ENCODE results near the gene AMDHD1.
A peak's percentile ranks its signal among the peaks of the same experiment; 100 is the strongest.

AMDHD1 gene

DNA sequence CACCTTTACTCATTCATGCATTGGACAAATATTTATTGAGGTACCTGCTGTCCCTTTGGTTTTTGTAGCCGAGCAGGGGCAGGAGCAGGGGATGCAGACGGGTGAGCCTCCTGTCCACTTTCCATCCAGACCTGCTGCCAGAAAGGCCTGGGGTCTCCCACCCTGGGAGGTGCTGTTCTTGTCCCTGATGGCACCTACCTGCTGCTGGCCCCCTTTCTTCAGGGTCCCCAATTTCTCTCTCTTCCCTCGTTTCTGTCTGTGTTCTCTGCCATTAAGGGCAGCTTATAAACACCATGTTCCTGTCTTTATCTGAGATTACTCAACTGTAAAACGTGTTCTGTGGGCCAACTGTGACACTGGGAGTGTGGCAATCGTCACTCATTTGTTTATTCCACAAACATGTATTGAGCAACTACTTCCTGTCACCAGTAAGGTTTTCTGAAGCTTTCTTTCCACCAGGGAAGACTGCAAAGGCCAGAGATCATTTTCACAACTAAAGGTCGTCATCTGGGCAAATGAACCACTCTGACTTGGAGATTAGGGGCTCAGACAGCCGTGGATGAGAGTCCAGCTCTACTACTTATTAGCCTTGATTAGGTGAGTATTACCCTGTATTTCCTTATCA lies 53.0 kb downstream of the AMDHD1 start, which contains the start of gene HAL:
TSS of gene HAL (minus strand) at position 311 of the 625 bp plus-strand sequence. CDS start 434 bp downstream, outside the sequence.
- DNase-seq (ENCODE audit: low read depth in 2 of 2) = no peak

GRCh38 chr12:95997276-95997675 lies 54.1 kb downstream of the AMDHD1 start:
- no peak for DNase-seq (ENCODE audit: low read depth in 2 of 2)

GRCh38 chr12:95997911-95998510 lies 54.9 kb downstream of the AMDHD1 start:
- no peak for DNase-seq (ENCODE audit: low read depth in 2 of 2)

- DNase-seq (ENCODE audit: low read depth in 2 of 2) = peak in 1 of 2 donors; percentile 7
Observed at GRCh38 chr12:95998611-95999286, 55.6 kb downstream of the AMDHD1 start.

GRCh38 chr12:95999484-95999883 lies 56.4 kb downstream of the AMDHD1 start:
- DNase-seq (ENCODE audit: low read depth in 2 of 2) = no peak

DNA sequence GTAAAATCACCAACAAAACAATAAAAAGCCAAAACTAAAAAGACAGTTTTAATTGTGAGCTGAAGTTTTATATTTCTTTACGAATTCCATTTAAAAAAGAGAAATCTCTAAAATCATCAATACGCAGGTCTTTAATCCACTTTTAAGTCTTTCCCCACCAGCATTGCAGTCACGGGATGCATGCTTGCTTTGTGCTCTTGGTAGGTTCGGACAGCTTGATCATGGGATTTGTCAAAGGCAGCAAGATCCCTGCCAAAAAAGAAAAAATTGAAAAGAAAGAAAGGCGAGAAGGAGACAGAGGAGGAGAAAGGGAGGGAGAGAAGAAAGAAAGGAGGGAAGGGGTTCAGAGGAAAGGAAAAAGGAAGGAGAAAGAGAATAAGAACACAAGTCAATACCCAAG lies 57.7 kb downstream of the AMDHD1 start:
- DNase-seq (ENCODE audit: low read depth in 2 of 2) = no peak

- no peak for DNase-seq (ENCODE audit: low read depth in 2 of 2)
Observed at GRCh38 chr12:96006727-96007126, 63.6 kb downstream of the AMDHD1 start.

- no peak for DNase-seq (ENCODE audit: low read depth in 2 of 2)
Observed at GRCh38 chr12:96007729-96008128, 64.6 kb downstream of the AMDHD1 start.

- no peak for DNase-seq (ENCODE audit: low read depth in 2 of 2)
Observed at GRCh38 chr12:96014943-96015599, 71.9 kb downstream of the AMDHD1 start.

GRCh38 chr12:96015672-96016071 lies 72.5 kb downstream of the AMDHD1 start:
- DNase-seq (ENCODE audit: low read depth in 2 of 2) = no peak

Data from stimulated activated CD8-positive, alpha-beta memory T cell treated with anti-CD3 and anti-CD28 coated beads, Interleukin-2, amount 100 ng/mL, for 48 hours (primary cell).